HCT116 (cell line): ENCODE data around the gene TRAPPC14.

Experiments
- POLR2A ChIP-seq: IDR thresholded peaks from 2 replicates; pipeline ENCODE4 v1.7.0; 2011; ENCODE audit warnings: borderline replicate concordance; ENCODE audit not compliant: insufficient read depth, insufficient read length; ENCODE audit errors: extremely low read depth
- RAD21 ChIP-seq: IDR thresholded peaks from 2 replicates; pipeline ENCODE4 v1.6.1; 2012; ENCODE audit warnings: low read depth, mild to moderate bottlenecking

- no peak for TF ChIP-seq RAD21
- TF ChIP-seq POLR2A, result no peak
Observed at GRCh38 chr7:100130608-100131453, 27.7 kb downstream of the TRAPPC14 start.
